HG03565 (cell line): Measurements from ENCODE around the gene MAVS.
"Not testable (repeated sequence)": the region's sequence is repeated elsewhere in the genome, so short reads cannot be mapped to it uniquely, and the experiment has no call there.

Experiments
- ATAC-seq: cut with Tn5 transposase; IDR thresholded peaks from one replicate; pipeline ENCODE4 v1.9.1; 2021; ENCODE audit warnings: mild to moderate bottlenecking, moderate library complexity; ENCODE audit not compliant: unreplicated experiment

Gene MAVS

DNA sequence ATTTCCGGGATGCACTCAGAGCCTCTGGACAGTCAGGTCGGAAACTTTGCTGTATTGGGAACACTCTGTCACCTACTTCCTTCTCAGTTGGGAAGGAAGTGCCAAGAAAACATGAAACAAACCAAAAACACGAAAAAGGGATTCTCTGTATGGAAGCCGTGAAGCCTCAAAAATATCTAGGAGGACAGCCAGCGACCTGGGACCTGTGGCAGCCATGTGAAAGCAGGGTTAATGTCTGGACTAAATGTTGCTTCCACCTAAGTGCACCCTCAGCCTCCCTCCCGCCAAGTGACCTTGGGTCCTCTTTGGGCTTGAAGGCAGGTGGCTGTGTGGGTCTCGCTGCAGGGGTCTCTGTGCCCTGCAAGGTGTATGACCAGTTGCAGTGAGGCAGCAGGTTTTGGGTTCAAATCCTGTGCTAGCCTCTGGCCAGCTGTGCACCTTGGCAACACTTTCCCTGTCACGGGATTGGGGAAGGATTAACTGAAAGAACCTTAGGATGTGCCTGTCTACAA lies 851 bp downstream of the MAVS start:
- no peak for ATAC-seq

DNA sequence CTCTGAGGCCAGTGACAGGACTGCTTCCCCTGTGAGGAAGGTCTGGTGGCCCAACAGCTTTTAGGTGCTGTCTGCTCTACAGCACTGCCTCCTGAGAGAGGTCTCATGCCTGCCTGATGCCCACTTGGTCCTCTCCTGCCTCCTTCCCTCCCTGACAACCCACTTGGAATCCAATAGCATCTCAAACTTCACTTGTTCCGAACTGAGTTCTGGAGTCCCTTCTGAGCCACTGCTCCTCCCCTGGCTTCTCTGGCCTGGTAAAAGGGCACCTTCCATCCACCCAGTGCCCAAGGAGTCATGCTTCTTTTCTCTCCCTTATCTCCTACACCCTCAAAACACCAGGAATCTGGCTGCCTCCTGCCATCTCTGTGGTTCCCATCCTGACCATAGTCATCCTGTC lies 1.9 kb downstream of the MAVS start:
- no peak for ATAC-seq

- ATAC-seq = no peak
These were observed 7.8 kb downstream of the MAVS start for GRCh38 chr20:3854462-3854871.

GRCh38 chr20:3857405-3857804 lies 10.8 kb downstream of the MAVS start:
- no peak for ATAC-seq

- ATAC-seq = no peak
These were observed 12.1 kb downstream of the MAVS start for GRCh38 chr20:3858689-3859088.

DNA sequence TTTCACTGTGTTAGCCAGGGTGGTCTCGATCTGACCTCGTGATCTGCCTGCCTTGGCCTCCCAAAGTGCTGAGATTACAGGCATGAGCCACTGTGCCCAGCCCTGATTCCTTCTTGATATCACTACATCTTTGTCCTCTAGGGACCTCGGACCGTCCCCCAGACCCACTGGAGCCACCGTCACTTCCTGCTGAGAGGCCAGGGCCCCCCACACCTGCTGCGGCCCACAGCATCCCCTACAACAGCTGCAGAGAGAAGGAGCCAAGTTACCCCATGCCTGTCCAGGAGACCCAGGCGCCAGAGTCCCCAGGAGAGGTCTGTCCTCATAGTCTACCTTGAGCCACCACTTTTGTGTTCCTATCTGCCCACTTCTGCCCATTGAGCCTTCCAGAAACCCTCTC lies 14.6 kb downstream of the MAVS start:
- ATAC-seq = no peak

DNA sequence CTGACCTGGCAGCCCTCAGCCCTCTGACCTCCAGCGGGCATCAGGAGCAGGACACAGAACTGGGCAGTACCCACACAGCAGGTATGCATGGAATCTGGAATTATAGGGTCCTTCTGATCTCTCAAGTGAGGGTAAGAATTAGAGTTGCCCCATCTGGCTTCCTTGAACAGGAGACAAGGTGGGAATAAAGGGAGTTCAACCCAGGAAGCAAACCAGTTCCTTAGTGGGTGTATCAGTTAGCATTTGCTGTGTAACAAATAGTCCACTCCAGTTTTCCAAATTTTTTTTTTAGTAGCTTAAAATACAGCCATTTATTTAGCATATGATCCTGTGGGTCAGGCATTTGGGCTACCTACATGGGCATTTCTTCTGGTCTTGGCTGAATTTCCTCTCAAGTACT lies 15.7 kb downstream of the MAVS start:
- no peak for ATAC-seq

DNA sequence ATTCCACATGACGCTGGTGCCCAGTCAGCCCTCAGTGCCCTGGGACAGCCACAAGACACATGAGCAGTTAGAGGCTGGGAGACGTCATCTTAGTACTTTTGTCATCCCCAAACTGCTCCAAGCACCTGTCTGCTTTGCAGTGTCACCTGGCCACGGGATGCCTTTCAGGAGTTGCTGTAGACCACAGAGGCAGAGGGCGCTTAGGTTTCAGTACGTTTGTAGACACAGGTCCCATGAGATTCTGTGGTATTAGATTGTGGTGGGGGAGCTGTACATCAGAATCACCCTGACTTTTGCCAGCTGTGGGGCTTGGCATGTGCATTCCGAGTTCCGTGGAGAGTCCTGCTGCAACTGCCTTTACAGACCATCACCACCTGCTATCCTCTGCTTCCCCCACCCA lies 16.7 kb downstream of the MAVS start:
- no peak for ATAC-seq

- no peak for ATAC-seq
These were observed 17.9 kb downstream of the MAVS start for GRCh38 chr20:3864518-3864917.

- no peak for ATAC-seq
These were observed 18.7 kb downstream of the MAVS start for GRCh38 chr20:3865152-3865886.

DNA sequence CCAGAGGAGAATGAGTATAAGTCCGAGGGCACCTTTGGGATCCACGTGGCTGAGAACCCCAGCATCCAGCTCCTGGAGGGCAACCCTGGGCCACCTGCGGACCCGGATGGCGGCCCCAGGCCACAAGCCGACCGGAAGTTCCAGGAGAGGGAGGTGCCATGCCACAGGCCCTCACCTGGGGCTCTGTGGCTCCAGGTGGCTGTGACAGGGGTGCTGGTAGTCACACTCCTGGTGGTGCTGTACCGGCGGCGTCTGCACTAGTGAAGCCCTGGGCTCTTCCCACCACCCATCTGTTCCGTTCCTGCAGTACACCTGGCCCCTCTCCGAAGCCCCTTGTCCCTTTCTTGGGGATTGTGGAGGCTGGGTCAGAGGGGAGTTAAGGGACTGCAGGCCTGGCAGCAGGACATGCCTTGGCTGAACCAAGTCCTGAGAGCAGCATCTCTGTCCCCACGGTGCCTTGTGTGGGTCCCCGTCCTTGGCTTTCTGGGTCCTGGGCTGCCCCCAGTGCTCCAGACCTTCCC lies 19.3 kb downstream of the MAVS start:
- ATAC-seq = no peak

DNA sequence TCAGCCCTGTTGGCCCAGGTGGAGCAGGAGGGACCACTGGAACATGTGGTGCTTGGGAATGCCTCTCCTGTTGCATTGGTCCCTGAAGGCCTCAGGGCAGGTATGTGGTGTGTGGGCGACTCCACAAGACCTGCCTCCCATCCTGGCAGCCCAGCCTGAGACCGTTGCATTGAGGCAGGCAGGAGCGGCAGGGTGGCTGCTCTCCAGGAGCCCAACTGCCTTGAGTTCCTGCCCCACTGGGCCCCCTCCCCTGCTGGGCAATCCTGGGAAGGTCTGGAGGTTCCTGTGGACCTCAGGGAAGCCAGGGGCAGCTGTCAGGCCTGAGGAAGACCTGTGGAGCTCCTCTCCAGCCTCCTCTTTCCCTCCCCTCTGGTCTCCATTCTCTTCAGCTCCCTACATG lies 19.8 kb downstream of the MAVS start:
- ATAC-seq = no peak

GRCh38 chr20:3867802-3868201 lies 21.2 kb downstream of the MAVS start:
- ATAC-seq = no peak

DNA sequence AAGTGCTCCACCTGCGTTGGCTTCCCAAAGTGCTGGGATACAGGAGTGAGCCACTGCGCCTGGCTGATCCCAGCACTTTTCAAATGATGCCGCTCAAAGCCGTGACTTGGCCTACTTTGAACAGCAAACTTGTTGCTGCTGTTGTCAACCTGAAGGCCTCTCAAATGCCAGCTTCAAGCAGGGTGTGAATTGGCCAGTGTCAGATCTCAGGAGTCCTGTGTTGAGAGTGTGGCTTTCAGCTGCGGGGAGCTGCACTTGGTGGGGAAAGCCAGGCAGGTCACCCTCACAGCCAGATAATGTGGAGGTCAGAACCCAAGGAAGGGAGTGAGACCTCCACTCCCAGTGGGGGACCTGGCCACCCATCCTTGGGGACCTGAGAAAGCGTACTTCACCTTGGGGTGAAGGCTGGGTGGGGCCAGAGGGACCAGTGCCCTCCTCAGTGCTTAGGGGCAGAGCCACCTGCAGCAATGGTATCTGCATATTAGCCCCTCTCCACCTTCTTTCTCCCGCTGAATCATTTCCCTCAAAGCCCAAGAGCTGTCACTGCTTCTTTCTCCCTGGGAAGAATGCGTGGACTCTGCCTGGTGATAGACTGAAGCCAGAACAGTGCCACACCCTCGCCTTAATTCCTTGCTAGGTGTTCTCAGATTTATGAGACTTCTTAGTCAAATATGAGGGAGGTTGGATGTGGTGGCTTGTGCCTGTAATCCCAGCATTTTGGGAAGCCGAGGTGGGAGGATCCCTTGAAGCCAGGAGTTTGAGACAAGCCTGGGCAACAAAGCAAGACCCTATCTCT lies 23.4 kb downstream of the MAVS start:
- ATAC-seq = no peak

DNA sequence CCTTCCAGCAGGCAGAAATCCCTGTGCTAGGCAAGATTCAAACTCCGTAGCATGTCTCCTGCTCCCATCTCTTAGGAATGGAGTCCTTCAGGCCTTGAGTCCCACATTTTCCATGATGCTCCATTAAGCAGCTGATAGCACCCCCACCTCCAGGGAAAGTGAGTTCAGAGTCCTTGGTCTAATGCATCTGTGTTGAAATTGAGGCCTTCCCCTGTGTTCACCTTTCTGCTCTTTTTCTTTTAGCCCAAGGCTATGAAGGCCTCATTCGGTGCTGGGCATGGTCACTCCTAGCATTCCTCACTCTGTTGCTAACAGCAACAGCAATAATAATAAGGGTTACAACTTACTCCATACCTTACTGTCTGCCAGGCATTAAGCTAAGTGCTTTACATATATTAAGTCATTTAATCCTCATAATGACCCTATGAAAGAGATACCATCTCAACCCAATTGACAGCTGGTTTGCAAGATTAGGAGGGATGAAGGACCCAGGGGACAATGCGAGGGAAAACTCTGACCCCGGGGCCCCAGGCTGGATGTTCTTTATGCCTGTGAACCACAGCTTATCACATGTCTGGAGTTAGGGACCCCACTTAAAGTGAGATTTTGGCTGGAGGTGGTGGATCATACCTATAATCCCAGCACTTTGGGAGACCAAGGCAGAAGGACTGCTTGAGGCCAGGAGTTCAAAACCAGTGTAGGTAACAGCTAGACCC lies 25.1 kb downstream of the MAVS start:
- ATAC-seq = no peak

- ATAC-seq = no peak
These were observed 26.9 kb downstream of the MAVS start for GRCh38 chr20:3873507-3873906.

- no peak for ATAC-seq
These were observed 27.7 kb downstream of the MAVS start for GRCh38 chr20:3874194-3874844.

DNA sequence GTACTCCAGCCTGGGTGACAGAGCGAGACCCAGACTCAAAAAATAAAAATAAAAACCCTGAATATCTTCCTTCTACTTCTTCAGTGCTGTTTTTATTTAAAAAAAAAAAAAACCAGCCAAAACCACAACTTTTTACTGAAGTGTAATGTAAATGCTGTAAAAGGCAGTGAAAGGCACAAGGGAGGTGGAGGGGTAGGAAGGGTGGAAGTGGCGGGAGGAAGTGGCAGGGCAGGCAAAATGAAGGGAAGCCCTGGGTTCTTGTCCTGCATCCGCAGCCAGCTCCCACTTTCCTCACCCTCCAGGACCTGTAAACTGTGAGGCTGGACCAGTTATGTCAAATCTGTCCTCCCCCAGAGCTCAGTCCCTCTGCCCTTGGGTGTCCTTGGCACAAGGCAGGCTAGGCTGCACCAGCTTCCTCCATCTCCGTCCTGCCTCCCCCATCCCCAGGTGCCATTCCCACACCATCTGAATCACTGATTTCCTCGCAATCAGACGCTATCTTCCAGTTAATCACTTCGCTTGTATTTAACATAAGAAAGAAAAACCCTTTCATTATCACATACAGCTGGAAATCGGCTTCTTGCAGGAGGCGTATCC lies 28.8 kb downstream of the MAVS start:
- no peak for ATAC-seq

- ATAC-seq = no peak
These were observed 29.4 kb downstream of the MAVS start for GRCh38 chr20:3876000-3876399.

- ATAC-seq = no peak
These were observed 30.0 kb downstream of the MAVS start for GRCh38 chr20:3876676-3877075.

- not testable (repeated sequence) for ATAC-seq
These were observed 32.3 kb downstream of the MAVS start for GRCh38 chr20:3878921-3879274.
